ENCODE data around the gene TBC1D22A. TPM values are rescaled to one million over a fixed set of nuclear protein-coding genes. Genes with fewer than 3 reads are reported as not detected.

The TBC1D22A gene
- total and polyA plus RNA-seq, 10 of the 15 experiments (the other 5 are each of a cell fraction or from before 2014, with no cell fraction given), result 0.63 to 44.7 (median 27.4) TPM

- H3K27me3 ChIP-seq (replicated peaks in 1 of 2; ENCODE audit: control insufficient read depth in 2 of 2, insufficient read depth in 2 of 2, low read length in 1 of 2), result no peaks in the 10 kb centered on the region
- TF ChIP-seq GATAD2B (conservative IDR thresholded peaks at IDR 0.05; ENCODE audit: low read depth) (no peak), MXI1 (IDR thresholded peaks at IDR 0.05; ENCODE audit: low read depth, low read length) (no peak), BRCA1 (IDR thresholded peaks at IDR 0.05; ENCODE audit: low read depth, low read length) (no peak), NKRF (conservative IDR thresholded peaks at IDR 0.05) (no peak), RELB (IDR thresholded peaks at IDR 0.05; ENCODE audit: low read depth) (no peak), POU2F2 (IDR thresholded peaks at IDR 0.05; ENCODE audit: borderline replicate concordance, low read depth, low read length) (no peak), HDAC6 (IDR thresholded peaks at IDR 0.05; ENCODE audit: unreplicated experiment) (no peak)
- in situ Hi-C loops (cut with MboI) (loop anchor here (10.0 to 25.0 kb wide), 2 partner anchors 1337 to 1744 kb away; no protein-coding TSS in a partner anchor), intact Hi-C loops (cut with micrococcal nuclease; ENCODE audit: unreplicated experiment) (no loop called here)
- no peak overlapping the region for H3K27ac ChIP-seq (ENCODE audit: control insufficient read depth, insufficient read depth)
- ATAC-seq (peak; percentile 11; the same call in 1 of the 3 replicates), FAIRE-seq (no peak), DNase-seq (ENCODE audit: low read depth, low spot score) (no peak)
- H3K4me1 ChIP-seq (ENCODE audit: control insufficient read depth, insufficient read depth, low read length), result peaks cover 13% of the 10 kb centered on the region
- H3K36me3 ChIP-seq (ENCODE audit: control insufficient read depth in 2 of 2, insufficient read depth in 2 of 2, low read length in 1 of 2), result no peaks in the 10 kb centered on the region
- ChIA-PET POLR2A (interaction anchor here (0.5 kb wide), 1 partner anchor 1451 kb away, joined by 3 read pairs; no protein-coding TSS in a partner anchor), RAD21 (ENCODE audit: unreplicated experiment) (interaction anchor here (1.0 to 1.2 kb wide), 2 partner anchors 54 to 186 kb away, joined by 3 to 5 read pairs; no protein-coding TSS in a partner anchor), CTCF (interaction anchor here (1.1 to 2.3 kb wide), 4 partner anchors 8 to 53 kb away, joined by 3 to 11 read pairs (median 6); no protein-coding TSS in a partner anchor), SMC1A (ENCODE audit: uncharacterized antibody, unreplicated experiment) (interaction anchor here (1.2 to 1.5 kb wide), 2 partner anchors 52 to 187 kb away, joined by 3 read pairs; no protein-coding TSS in a partner anchor)
- H2AFZ ChIP-seq (ENCODE audit: control insufficient read depth, low read depth, low read length), result no peak overlapping the region
- no peak overlapping the region for H3K4me3 ChIP-seq
- no peak overlapping the region for H3K4me2 ChIP-seq (ENCODE audit: control insufficient read depth, insufficient read depth)
- no peaks in the 10 kb centered on the region for H4K20me1 ChIP-seq (ENCODE audit: control insufficient read depth, insufficient read depth)
- no peaks in the 10 kb centered on the region; the same call in 2 of the 3 replicates for H3K9me3 ChIP-seq (replicated peaks; ENCODE audit: control insufficient read depth, insufficient read depth, low read length)
- BruUV-seq (replicated peaks), result no TSS peak
- H3K79me2 ChIP-seq (ENCODE audit: control insufficient read depth, insufficient read depth, low read length), result no peaks in the 10 kb centered on the region
- no peak overlapping the region for H3K9ac ChIP-seq (ENCODE audit: control insufficient read depth, insufficient read depth, low read length)
- 47% methylated on average over 5 of the region's 5 CpGs for WGBS (ENCODE audit: insufficient coverage, insufficient replicate concordance, low lambda C conversion rate, missing lambda C conversion rate)
Observed at GRCh38 chr22:46750530-46750800, 12.0 kb upstream of the TBC1D22A start.

Data from GM12878 (cell line).